ENCODE data around the gene KCNJ6. TPM values are rescaled to one million over a fixed set of nuclear protein-coding genes. Genes with fewer than 3 reads are reported as not detected.

The KCNJ6 gene
- total and polyA plus RNA-seq, 2 of the 8 experiments (the other 6 are each of a cell fraction or from before 2014, with no cell fraction given), result 0.51 to 1.2 TPM

- TF ChIP-seq JUN (IDR thresholded peaks at IDR 0.05; ENCODE audit: low read depth, low read length), result no peak
- TF ChIP-seq GABPA (IDR thresholded peaks at IDR 0.05; ENCODE audit: borderline replicate concordance, insufficient read depth, low read length), result no peak
- no peak for TF ChIP-seq SUZ12 (IDR thresholded peaks at IDR 0.05; ENCODE audit: low read length)
Measured at GRCh38 chr21:37595944-37596343, 320.3 kb downstream of the KCNJ6 start (continued).
